Caco-2 (cell line): Measurements from ENCODE around the gene SRMS. TPM values are rescaled to one million over a fixed set of nuclear protein-coding genes. Genes with fewer than 3 reads are reported as not detected.

Source experiments
- BruUV-seq: library from RNA; stranded (reverse); fragments of 400-500 nt; replicated peaks from 2 replicates; lab custom pipeline; 2021; lab: Mats Ljungman, UMichigan
- CTCF ChIA-PET: fragments of 300-600 bp; sonication (Branson Sonifier 250); formaldehyde crosslinking; loops from one replicate; lab custom pipeline; 2022; ENCODE audit warnings: antibody characterized with exemption; lab: Charles Lee
- POLR2A ChIA-PET: fragments of 300-600 bp; sonication (Branson Sonifier 250); formaldehyde crosslinking; loops from one replicate; lab custom pipeline; 2022; ENCODE audit warnings: antibody characterized with exemption; lab: Charles Lee
- DNase-seq, 2 experiments: peaks; one replicate each; pipeline versions ENCODE4 v3.0.0 to v3.0.0-alpha.2; 2020 to 2022
- H3K27me3 ChIP-seq: replicated peaks from 2 replicates; pipeline ENCODE4 v1.6.0; 2011; ENCODE audit warnings: low read length; ENCODE audit not compliant: control insufficient read depth, insufficient read depth
- H3K36me3 ChIP-seq: 2 replicates; pipeline ENCODE4 v1.5.1; 2011; ENCODE audit warnings: low read length; ENCODE audit not compliant: control insufficient read depth, insufficient read depth
- H3K4me1 ChIP-seq: fragments of 250-450 bp; sonication (Bioruptor Pico); 2 replicates; pipeline ENCODE4 v1.5.1; 2020; ENCODE audit warnings: mild to moderate bottlenecking
- H3K4me3 ChIP-seq: 2 replicates; pipeline ENCODE4 v1.5.1; 2011; ENCODE audit warnings: low read depth, mild to moderate bottlenecking, control low read depth, low read length
- H3K9me3 ChIP-seq: fragments of 250-450 bp; sonication (Bioruptor Pico); 2 replicates; pipeline ENCODE4 v1.5.1; 2020; ENCODE audit warnings: mild to moderate bottlenecking, moderate library complexity
- H3K27ac Mint-ChIP-seq: one replicate; pipeline ENCODE4 v1.8.0; 2022; ENCODE audit warnings: mixed read lengths; ENCODE audit not compliant: unreplicated experiment
- H3K27me3 Mint-ChIP-seq: one replicate; pipeline ENCODE4 v1.8.0; 2022; ENCODE audit warnings: mixed read lengths; ENCODE audit not compliant: insufficient read depth, unreplicated experiment
- H3K36me3 Mint-ChIP-seq: one replicate; pipeline ENCODE4 v1.8.0; 2022; ENCODE audit warnings: mild to moderate bottlenecking, mixed read lengths; ENCODE audit not compliant: insufficient read depth, unreplicated experiment
- H3K4me1 Mint-ChIP-seq: one replicate; pipeline ENCODE4 v1.8.0; 2022; ENCODE audit warnings: low read depth, mixed read lengths; ENCODE audit not compliant: unreplicated experiment
- H3K4me3 Mint-ChIP-seq: one replicate; pipeline ENCODE4 v1.8.0; 2022; ENCODE audit warnings: mild to moderate bottlenecking, moderate library complexity, mixed read lengths; ENCODE audit not compliant: unreplicated experiment
- H3K9me3 Mint-ChIP-seq: one replicate; pipeline ENCODE4 v1.8.0; 2022; ENCODE audit warnings: mixed read lengths; ENCODE audit not compliant: unreplicated experiment
- intact Hi-C: fragments of 100-400 bp; cut with micrococcal nuclease; formaldehyde crosslinking; loops from one replicate; pipeline ENCODE4 v1.10.0; 2022; ENCODE audit not compliant: unreplicated experiment
- total RNA-seq: library from RNA; stranded (reverse); gene quantifications from 2 replicates; pipeline ENCODE4 v1.2.3, GENCODE V29; 2022
- TF ChIP-seq, protein P1 (sequence below), 2 experiments: fragments of 200-600 bp in 1 of 2; IDR thresholded peaks; 1 replicate in 1 of 2; 2 replicates in 1 of 2; pipeline versions ENCODE4 v1.5.1 to v1.8.0; 2011 to 2022; ENCODE audit warnings: antibody characterized with exemption in 1 of 2, control low read depth in 1 of 2, inconsistent platforms in 1 of 2, low read depth in 1 of 2, low read length in 1 of 2, mild to moderate bottlenecking in 1 of 2, moderate library complexity in 1 of 2; ENCODE audit not compliant: insufficient read depth in 1 of 2, severe bottlenecking in 1 of 2, unreplicated experiment in 1 of 2

SRMS gene
- total RNA-seq, 1 experiment from 2014 or later = not detected

GRCh38 chr20:63546956-63547724, 409 bp downstream of the SRMS start:
- Histone ChIP-seq H3K27me3 (no peaks in the 10 kb centered on the region), H3K4me3 (no peak overlapping the region), H3K36me3 (no peaks in the 10 kb centered on the region), H3K9me3 (no peaks in the 10 kb centered on the region), H3K4me1 (peaks cover 28% of the 10 kb centered on the region)
- intact Hi-C loops = no loop called here
- ChIA-PET CTCF (interaction anchor here (1.8 kb wide), 1 partner anchor 9 kb away, joined by 6 read pairs; no protein-coding TSS in a partner anchor), POLR2A (interaction anchor here (0.6 kb wide), 1 partner anchor 195 kb away, joined by 4 read pairs; no protein-coding TSS in a partner anchor)
- Mint-ChIP-seq H3K27ac (no peak overlapping the region), H3K27me3 (no peaks in the 10 kb centered on the region), H3K4me3 (no peak overlapping the region), H3K4me1 (peaks cover 22% of the 10 kb centered on the region), H3K9me3 (no peaks in the 10 kb centered on the region), H3K36me3 (no peaks in the 10 kb centered on the region)
- TF ChIP-seq, protein P1, sequence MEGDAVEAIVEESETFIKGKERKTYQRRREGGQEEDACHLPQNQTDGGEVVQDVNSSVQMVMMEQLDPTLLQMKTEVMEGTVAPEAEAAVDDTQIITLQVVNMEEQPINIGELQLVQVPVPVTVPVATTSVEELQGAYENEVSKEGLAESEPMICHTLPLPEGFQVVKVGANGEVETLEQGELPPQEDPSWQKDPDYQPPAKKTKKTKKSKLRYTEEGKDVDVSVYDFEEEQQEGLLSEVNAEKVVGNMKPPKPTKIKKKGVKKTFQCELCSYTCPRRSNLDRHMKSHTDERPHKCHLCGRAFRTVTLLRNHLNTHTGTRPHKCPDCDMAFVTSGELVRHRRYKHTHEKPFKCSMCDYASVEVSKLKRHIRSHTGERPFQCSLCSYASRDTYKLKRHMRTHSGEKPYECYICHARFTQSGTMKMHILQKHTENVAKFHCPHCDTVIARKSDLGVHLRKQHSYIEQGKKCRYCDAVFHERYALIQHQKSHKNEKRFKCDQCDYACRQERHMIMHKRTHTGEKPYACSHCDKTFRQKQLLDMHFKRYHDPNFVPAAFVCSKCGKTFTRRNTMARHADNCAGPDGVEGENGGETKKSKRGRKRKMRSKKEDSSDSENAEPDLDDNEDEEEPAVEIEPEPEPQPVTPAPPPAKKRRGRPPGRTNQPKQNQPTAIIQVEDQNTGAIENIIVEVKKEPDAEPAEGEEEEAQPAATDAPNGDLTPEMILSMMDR (IDR thresholded peaks at IDR 0.05; ENCODE audit: insufficient read depth in 1 of 2, low read depth in 1 of 2, low read length in 1 of 2, severe bottlenecking in 1 of 2, unreplicated experiment in 1 of 2) = no peak
- no peak for DNase-seq
- BruUV-seq = no TSS peak

GRCh38 chr20:63546256-63546955, 1.1 kb downstream of the SRMS start:
- POLR2A ChIA-PET = interaction anchor here (0.6 kb wide), 1 partner anchor 195 kb away, joined by 4 read pairs; no protein-coding TSS in a partner anchor
- BruUV-seq = no TSS peak
- no peaks in the 10 kb centered on the region for H3K27me3 ChIP-seq

More at GRCh38 chr20:63546256-63546955, 1.1 kb downstream of the SRMS start:
- CTCF ChIA-PET = interaction anchor here (0.7 to 1.8 kb wide), 5 partner anchors 8 to 95 kb away, joined by 3 to 6 read pairs (median 4); partner anchors contain the start of genes HELZ2, PPDPF and PTK6
- Mint-ChIP-seq H3K36me3 (no peaks in the 10 kb centered on the region), H3K4me1 (peaks cover 22% of the 10 kb centered on the region), H3K27me3 (no peaks in the 10 kb centered on the region), H3K9me3 (no peaks in the 10 kb centered on the region), H3K27ac (no peak overlapping the region), H3K4me3 (no peak overlapping the region)
- TF ChIP-seq, protein P1 (IDR thresholded peaks at IDR 0.05; ENCODE audit: insufficient read depth in 1 of 2, low read depth in 1 of 2, low read length in 1 of 2, severe bottlenecking in 1 of 2, unreplicated experiment in 1 of 2) = no peak
- Histone ChIP-seq H3K4me3 (no peak overlapping the region), H3K9me3 (no peaks in the 10 kb centered on the region), H3K4me1 (peaks cover 28% of the 10 kb centered on the region), H3K36me3 (no peaks in the 10 kb centered on the region)
- intact Hi-C loops = no loop called here
- no peak for DNase-seq
